Measurements from ENCODE around the gene TLR7. TPM values are rescaled to one million over a fixed set of nuclear protein-coding genes. Genes with fewer than 3 reads are reported as not detected.

TLR7 gene
- total RNA-seq, 1 donor from 2014 or later: not detected

DNA sequence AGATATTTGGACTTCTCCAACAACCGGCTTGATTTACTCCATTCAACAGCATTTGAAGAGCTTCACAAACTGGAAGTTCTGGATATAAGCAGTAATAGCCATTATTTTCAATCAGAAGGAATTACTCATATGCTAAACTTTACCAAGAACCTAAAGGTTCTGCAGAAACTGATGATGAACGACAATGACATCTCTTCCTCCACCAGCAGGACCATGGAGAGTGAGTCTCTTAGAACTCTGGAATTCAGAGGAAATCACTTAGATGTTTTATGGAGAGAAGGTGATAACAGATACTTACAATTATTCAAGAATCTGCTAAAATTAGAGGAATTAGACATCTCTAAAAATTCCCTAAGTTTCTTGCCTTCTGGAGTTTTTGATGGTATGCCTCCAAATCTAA lies 20.3 kb downstream of the TLR7 start:
- DNase-seq: no peak
- Mint-ChIP-seq H3K9me3 (ENCODE audit: unreplicated experiment) (no peaks in the 10 kb centered on the region), H3K36me3 (ENCODE audit: unreplicated experiment) (no peaks in the 10 kb centered on the region), H3K27me3 (ENCODE audit: unreplicated experiment) (peaks cover 3% of the 10 kb centered on the region), H3K4me1 (ENCODE audit: low read depth, unreplicated experiment) (peaks cover 8% of the 10 kb centered on the region), H3K27ac (ENCODE audit: unreplicated experiment) (no peak overlapping the region), H3K4me3 (ENCODE audit: unreplicated experiment) (no peak overlapping the region)
- TF ChIP-seq, protein P1, sequence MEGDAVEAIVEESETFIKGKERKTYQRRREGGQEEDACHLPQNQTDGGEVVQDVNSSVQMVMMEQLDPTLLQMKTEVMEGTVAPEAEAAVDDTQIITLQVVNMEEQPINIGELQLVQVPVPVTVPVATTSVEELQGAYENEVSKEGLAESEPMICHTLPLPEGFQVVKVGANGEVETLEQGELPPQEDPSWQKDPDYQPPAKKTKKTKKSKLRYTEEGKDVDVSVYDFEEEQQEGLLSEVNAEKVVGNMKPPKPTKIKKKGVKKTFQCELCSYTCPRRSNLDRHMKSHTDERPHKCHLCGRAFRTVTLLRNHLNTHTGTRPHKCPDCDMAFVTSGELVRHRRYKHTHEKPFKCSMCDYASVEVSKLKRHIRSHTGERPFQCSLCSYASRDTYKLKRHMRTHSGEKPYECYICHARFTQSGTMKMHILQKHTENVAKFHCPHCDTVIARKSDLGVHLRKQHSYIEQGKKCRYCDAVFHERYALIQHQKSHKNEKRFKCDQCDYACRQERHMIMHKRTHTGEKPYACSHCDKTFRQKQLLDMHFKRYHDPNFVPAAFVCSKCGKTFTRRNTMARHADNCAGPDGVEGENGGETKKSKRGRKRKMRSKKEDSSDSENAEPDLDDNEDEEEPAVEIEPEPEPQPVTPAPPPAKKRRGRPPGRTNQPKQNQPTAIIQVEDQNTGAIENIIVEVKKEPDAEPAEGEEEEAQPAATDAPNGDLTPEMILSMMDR (IDR thresholded peaks at IDR 0.05; ENCODE audit: partially characterized antibody, unreplicated experiment): no peak

DNA sequence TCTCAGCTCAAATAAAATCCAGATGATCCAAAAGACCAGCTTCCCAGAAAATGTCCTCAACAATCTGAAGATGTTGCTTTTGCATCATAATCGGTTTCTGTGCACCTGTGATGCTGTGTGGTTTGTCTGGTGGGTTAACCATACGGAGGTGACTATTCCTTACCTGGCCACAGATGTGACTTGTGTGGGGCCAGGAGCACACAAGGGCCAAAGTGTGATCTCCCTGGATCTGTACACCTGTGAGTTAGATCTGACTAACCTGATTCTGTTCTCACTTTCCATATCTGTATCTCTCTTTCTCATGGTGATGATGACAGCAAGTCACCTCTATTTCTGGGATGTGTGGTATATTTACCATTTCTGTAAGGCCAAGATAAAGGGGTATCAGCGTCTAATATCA lies 20.9 kb downstream of the TLR7 start:
- no peaks in the 10 kb centered on the region for H3K9me3 Mint-ChIP-seq (ENCODE audit: unreplicated experiment)
- H3K36me3 Mint-ChIP-seq (ENCODE audit: unreplicated experiment): no peaks in the 10 kb centered on the region
- no peak overlapping the region for H3K4me3 Mint-ChIP-seq (ENCODE audit: unreplicated experiment)
- DNase-seq: no peak
- H3K4me1 Mint-ChIP-seq (ENCODE audit: low read depth, unreplicated experiment): peaks cover 8% of the 10 kb centered on the region
- H3K27me3 Mint-ChIP-seq (ENCODE audit: unreplicated experiment): peaks cover 3% of the 10 kb centered on the region
- no peak overlapping the region for H3K27ac Mint-ChIP-seq (ENCODE audit: unreplicated experiment)
- TF ChIP-seq, protein P1 (IDR thresholded peaks at IDR 0.05; ENCODE audit: partially characterized antibody, unreplicated experiment): no peak

DNA sequence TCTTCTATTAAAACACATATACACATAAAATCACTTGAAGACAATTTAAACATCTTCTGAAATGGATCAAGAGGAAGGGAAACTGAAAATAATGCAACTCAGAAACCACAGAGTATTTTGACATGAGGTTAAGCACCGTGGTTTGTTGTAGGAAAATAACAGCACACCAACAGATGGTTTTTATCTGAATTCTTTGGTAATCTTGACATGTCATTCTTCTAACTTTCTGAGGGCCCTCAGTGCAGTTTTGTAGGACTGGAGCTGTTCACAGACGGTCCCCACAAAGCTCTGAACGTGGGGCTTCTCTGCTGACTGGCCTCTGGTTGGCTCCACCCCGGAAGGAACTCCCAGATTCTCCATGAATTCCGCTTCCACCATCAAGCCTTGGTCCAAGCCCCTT lies 23.6 kb downstream of the TLR7 start:
- H3K9me3 Mint-ChIP-seq (ENCODE audit: unreplicated experiment): no peaks in the 10 kb centered on the region

DNA sequence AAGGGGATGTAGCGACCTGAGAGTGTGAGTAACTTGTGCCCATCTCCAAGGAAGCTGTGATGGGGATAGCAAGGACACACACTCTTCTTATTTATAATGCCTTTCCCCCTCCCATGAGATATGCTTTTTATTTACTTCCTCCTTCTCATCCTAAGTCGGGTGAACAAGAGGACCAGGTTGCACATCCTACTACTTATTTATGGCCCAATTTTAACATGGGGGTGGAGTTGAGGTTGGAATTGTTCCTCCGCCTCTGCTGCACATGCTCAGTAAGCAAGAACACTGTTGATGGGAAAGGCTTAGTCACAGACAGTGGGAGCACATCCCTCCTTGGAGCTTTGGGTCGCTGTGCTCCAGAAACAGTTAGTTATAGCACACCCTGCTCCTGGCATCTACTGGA lies 24.3 kb downstream of the TLR7 start:
- DNase-seq: no peak
- no peak overlapping the region for H3K27ac Mint-ChIP-seq (ENCODE audit: unreplicated experiment)
- peaks cover 2% of the 10 kb centered on the region for H3K4me1 Mint-ChIP-seq (ENCODE audit: low read depth, unreplicated experiment)
- H3K9me3 Mint-ChIP-seq (ENCODE audit: unreplicated experiment): no peaks in the 10 kb centered on the region
- no peak overlapping the region for H3K4me3 Mint-ChIP-seq (ENCODE audit: unreplicated experiment)
- TF ChIP-seq, protein P1 (IDR thresholded peaks at IDR 0.05; ENCODE audit: partially characterized antibody, unreplicated experiment): no peak
- H3K27me3 Mint-ChIP-seq (ENCODE audit: unreplicated experiment): no peaks in the 10 kb centered on the region
- H3K36me3 Mint-ChIP-seq (ENCODE audit: unreplicated experiment): no peaks in the 10 kb centered on the region

More for the DNA sequence above, 23.6 kb downstream of the TLR7 start:
- no peak for DNase-seq
- TF ChIP-seq, protein P1 (IDR thresholded peaks at IDR 0.05; ENCODE audit: partially characterized antibody, unreplicated experiment): no peak
- H3K4me3 Mint-ChIP-seq (ENCODE audit: unreplicated experiment): no peak overlapping the region
- H3K36me3 Mint-ChIP-seq (ENCODE audit: unreplicated experiment): no peaks in the 10 kb centered on the region
- peaks cover 2% of the 10 kb centered on the region for H3K4me1 Mint-ChIP-seq (ENCODE audit: low read depth, unreplicated experiment)
- H3K27ac Mint-ChIP-seq (ENCODE audit: unreplicated experiment): no peak overlapping the region
- peaks cover 2% of the 10 kb centered on the region for H3K27me3 Mint-ChIP-seq (ENCODE audit: unreplicated experiment)

DNA sequence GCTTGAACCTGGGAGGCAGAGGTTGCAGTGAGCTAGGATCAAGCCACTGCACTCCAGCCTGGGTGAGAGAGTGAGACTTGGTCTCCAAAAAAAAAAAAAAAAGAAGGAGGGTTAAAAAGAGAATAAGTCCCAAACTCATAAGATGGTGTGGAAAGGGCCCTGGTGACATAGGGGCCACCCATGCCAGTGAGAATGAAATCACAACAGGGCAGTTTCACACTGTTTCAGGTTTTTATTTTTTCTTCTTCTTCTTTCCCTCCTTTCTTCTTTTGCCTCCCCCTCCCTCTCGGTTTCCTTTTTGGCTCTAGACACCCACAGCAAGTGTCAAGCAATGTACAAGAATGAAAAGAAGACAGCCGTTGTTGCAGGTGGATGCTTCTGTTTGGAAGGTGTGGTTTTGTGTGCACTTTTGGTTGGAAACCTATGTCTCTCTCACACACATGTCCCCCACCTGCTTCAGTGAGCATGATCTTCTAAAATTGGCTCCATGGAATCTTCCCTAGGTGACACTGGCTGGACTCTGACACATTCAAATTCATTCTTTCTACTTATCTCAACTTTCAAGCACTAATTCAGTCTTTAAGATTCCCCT lies 25.1 kb downstream of the TLR7 start:
- no peak for DNase-seq
- TF ChIP-seq, protein P1 (IDR thresholded peaks at IDR 0.05; ENCODE audit: partially characterized antibody, unreplicated experiment): no peak
- no peaks in the 10 kb centered on the region for H3K9me3 Mint-ChIP-seq (ENCODE audit: unreplicated experiment)
- H3K36me3 Mint-ChIP-seq (ENCODE audit: unreplicated experiment): no peaks in the 10 kb centered on the region
- no peaks in the 10 kb centered on the region for H3K4me1 Mint-ChIP-seq (ENCODE audit: low read depth, unreplicated experiment)
- H3K4me3 Mint-ChIP-seq (ENCODE audit: unreplicated experiment): no peak overlapping the region
- H3K27ac Mint-ChIP-seq (ENCODE audit: unreplicated experiment): no peak overlapping the region
- no peaks in the 10 kb centered on the region for H3K27me3 Mint-ChIP-seq (ENCODE audit: unreplicated experiment)
